ENCODE results near the gene PLPP1. TPM values are rescaled to one million over a fixed set of nuclear protein-coding genes. Genes with fewer than 3 reads are reported as not detected.

Gene PLPP1
- total and polyA plus RNA-seq, 2 experiments from 2014 or later: 39.1 to 97.1 TPM

GRCh38 chr5:55432549-55432948 lies 102.2 kb downstream of the PLPP1 start:
- TF ChIP-seq STAT1 (IDR thresholded peaks at IDR 0.05; ENCODE audit: unreplicated experiment) (no peak), ZNF114 (CRISPR knock-in tag; IDR thresholded peaks at IDR 0.05) (no peak), REST (IDR thresholded peaks at IDR 0.05; ENCODE audit: unreplicated experiment) (no peak), JUNB (IDR thresholded peaks at IDR 0.05; ENCODE audit: unreplicated experiment) (no peak), POLR2AphosphoS5 (IDR thresholded peaks at IDR 0.05; ENCODE audit: low read depth) (no peak), ZNF462 (CRISPR knock-in tag; IDR thresholded peaks at IDR 0.05) (no peak), CTCF (conservative IDR thresholded peaks at IDR 0.05; ENCODE audit: low read depth in 2 of 2) (no peak), CREB1 (CRISPR knock-in tag; IDR thresholded peaks at IDR 0.05; ENCODE audit: low read depth) (no peak), EZH2phosphoT487 (IDR thresholded peaks at IDR 0.05; ENCODE audit: unreplicated experiment) (no peak), NANOG (IDR thresholded peaks at IDR 0.05; ENCODE audit: borderline replicate concordance) (no peak), ETS1 (IDR thresholded peaks at IDR 0.05) (no peak), ZNF331 (CRISPR knock-in tag; IDR thresholded peaks at IDR 0.05; ENCODE audit: low read depth) (no peak)
- Histone ChIP-seq H3K36me3 (ENCODE audit: insufficient read depth) (peaks cover 5% of the 10 kb centered on the region; the same call in 1 of the 2 replicates), H3K27me3 (ENCODE audit: insufficient read depth) (no peaks in the 10 kb centered on the region), H3K4me1 (ENCODE audit: insufficient read depth) (no peaks in the 10 kb centered on the region), H3K27ac (ENCODE audit: low read depth) (no peak overlapping the region), H3F3A (replicated peaks; ENCODE audit: low read depth) (no peaks in the 10 kb centered on the region; the same call in 1 of the 2 replicates), H3K79me2 (replicated peaks; ENCODE audit: insufficient read depth) (peaks cover 38% of the 10 kb centered on the region), H2AFZ (no peak overlapping the region), H3K4me2 (no peak overlapping the region), H4K20me1 (replicated peaks; ENCODE audit: insufficient read depth) (no peaks in the 10 kb centered on the region; the same call in 1 of the 2 replicates), H3K4me3 (no peak overlapping the region), H3K9me2 (ENCODE audit: insufficient read depth) (no peaks in the 10 kb centered on the region)
- peaks cover 4% of the 10 kb centered on the region; the same call in 2 of the 3 replicates for H3K4me1 Mint-ChIP-seq
- ATAC-seq: no peak
- no peak for DNase-seq (ENCODE audit: low spot score)
- H3K36me3 Mint-ChIP-seq (ENCODE audit: low read depth): peaks cover 100% of the 10 kb centered on the region
- H3K9me3 Mint-ChIP-seq: peaks cover 86% of the 10 kb centered on the region
- H3K27ac Mint-ChIP-seq: no peak overlapping the region
- peaks cover 31% of the 10 kb centered on the region for H3K27me3 Mint-ChIP-seq (ENCODE audit: insufficient read depth, low read depth, poor library complexity)
- no peak overlapping the region for H3K4me3 Mint-ChIP-seq
